Choroid plexus epithelial cell (primary cell): ENCODE results near the gene KCNJ18.
"Not testable (repeated sequence)": the region's sequence is repeated elsewhere in the genome, so short reads cannot be mapped to it uniquely, and the experiment has no call there.

Source experiments
- DNase-seq: peaks from one replicate; pipeline ENCODE4 v3.0.0-alpha.2; 2010; ENCODE audit warnings: low read depth
- H3K4me3 ChIP-seq: 2 replicates; pipeline ENCODE4 v1.5.1; 2011; ENCODE audit warnings: low read depth, mild to moderate bottlenecking, control low read depth, low read length, moderate library complexity
- TF ChIP-seq, protein P1 (sequence below): conservative IDR thresholded peaks from 2 replicates; pipeline ENCODE4 v1.5.1; 2011; ENCODE audit warnings: low read depth, mild to moderate bottlenecking, control low read depth, inconsistent platforms, low read length, moderate library complexity

The KCNJ18 gene

DNA sequence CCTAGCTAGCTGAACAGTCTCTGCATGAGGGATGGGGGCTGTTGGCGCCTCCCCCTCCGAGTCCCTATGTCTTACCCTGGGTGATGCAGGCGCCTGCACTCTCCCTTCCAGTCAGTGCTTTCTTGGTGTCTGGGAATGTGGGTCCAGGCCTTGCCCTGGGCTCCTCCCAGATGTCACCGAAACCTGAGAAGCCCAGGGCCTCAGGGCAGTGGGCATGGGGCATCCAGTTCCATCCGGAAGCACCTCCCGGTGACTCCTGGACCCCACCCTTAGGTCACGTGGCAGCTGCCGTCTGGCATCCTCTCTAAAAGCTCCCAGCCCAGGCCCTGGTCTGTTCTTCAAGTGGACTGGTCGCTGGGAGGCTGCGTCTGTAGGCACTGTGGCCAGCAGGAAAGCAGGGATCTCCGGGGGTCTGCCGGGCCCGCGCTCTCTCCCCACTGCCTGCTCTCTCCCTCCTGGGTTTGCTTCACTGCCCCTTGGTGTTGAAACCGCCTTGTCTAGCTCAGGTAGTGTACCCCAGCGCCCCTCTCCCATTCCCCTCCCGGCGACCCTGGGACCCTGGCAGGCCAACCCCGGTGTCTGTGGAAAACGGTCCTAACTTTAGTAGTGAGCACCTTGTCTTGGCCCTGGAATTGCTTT, 6.2 kb downstream of the KCNJ18 start:
- not testable (repeated sequence) for DNase-seq, H3K4me3 ChIP-seq

DNA sequence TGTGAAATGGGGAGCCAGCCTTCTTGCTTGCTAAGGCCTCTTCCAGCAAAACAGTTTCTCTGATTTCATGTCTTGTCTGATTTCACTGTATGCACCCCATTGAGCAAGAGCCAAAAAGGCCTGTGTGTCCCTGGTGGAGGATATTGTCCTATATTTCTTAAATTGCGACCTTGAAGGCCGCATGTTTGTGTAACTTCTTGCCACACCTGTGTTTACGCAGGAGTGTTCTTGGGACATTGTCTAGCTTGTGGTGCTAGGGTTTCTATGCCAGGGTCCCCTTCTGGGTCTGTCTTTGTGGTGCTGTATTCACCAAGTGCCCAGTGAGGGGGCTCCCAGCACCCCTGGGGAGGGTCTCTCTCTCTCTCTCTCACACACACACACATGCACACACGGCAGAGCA, 6.8 kb downstream of the KCNJ18 start:
- not testable (repeated sequence) for H3K4me3 ChIP-seq, DNase-seq

DNA sequence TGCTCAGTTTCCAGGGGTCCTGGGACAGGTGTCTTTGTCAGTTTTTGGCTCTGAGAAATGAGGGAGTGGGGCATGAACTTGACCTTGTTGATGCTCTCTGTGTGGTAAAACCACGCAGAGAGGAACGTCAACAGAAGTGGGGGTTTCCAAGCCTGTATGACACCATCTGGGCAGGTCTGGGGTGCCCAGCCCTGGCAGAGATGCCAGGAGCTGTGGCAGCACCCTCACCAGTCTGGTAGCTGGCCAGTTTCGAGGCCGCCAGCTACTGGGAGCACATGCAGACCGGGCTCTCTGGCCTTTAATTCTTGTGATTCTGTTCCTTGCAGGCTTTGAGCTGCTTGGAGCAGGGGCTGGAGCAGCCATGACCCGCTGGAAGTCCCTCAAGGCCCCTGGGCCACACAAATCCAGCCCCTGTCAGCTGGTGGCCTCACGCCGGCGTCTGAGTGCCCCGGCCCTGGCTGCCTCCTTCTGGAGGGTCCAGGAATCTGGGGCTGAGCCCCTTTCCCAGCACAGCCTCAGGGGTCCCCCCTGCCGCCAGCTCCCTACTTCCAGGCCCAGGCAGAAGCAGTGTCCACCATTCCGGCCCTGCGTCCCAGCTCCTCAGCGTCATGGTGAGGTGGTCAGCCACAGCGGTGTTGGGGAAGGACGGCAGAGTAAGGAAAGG, 7.4 kb downstream of the KCNJ18 start:
- not testable (repeated sequence) for DNase-seq, H3K4me3 ChIP-seq

DNA sequence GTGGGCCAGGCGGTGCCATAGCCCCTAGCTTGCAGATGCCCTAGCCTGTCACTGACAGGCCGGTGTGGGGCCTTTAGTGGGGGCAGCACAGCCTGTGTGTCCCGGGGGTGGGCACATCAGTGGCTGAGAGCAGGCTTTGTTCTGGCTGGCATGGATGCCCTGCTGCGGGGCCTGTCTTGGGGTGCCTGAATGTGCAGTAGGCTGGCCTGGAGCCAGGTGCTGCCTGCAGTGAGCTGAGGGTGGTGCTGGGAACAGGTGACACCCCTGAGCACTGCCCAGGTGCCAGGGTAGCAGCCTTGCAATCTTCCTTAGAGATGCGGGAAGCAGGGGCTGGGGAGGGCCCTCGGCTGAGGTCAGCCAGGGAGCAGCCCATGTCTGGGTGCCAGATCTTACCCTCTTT, 8.8 kb downstream of the KCNJ18 start:
- not testable (repeated sequence) for H3K4me3 ChIP-seq

DNA sequence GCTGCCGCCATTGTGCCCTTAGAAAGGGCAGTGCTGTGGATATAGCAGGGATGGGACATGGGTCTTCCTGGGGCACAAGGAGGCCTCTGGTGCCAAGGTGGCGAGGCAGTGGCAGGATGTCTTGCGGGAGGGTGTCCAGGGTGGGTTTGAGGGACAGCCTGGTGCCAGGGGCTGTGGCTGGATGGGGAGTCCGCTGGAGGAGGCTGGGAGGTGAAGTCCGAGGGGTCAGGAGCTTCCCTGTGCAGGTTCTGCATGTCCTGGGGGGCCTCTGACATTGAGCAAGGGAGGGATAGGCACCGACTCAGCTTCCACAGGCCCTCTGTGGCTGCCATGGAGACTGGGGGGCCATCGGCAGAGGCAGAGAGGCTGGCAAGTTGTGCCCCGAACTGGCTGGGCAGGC, 9.7 kb downstream of the KCNJ18 start:
- not testable (repeated sequence) for H3K4me3 ChIP-seq, DNase-seq

More for the DNA sequence above, 8.8 kb downstream of the KCNJ18 start:
- DNase-seq: not testable (repeated sequence)

DNA sequence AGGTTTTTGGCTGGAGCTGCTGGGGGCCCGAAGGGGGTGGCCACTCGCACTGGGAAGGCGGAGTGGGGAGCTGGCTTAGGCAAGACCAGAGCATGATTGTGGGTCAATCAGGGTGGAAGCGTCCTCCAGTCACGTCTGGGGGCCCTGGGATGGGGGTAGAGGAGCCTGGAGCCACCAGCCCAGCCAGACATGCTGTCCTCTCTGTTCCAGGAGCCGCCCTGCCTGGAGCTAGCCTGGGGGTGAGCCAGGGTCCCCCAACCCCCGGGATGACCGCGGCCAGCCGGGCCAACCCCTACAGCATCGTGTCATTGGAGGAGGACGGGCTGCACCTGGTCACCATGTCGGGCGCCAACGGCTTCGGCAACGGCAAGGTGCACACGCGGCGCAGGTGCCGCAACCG, 10.2 kb downstream of the KCNJ18 start:
- DNase-seq, H3K4me3 ChIP-seq: not testable (repeated sequence)

DNA sequence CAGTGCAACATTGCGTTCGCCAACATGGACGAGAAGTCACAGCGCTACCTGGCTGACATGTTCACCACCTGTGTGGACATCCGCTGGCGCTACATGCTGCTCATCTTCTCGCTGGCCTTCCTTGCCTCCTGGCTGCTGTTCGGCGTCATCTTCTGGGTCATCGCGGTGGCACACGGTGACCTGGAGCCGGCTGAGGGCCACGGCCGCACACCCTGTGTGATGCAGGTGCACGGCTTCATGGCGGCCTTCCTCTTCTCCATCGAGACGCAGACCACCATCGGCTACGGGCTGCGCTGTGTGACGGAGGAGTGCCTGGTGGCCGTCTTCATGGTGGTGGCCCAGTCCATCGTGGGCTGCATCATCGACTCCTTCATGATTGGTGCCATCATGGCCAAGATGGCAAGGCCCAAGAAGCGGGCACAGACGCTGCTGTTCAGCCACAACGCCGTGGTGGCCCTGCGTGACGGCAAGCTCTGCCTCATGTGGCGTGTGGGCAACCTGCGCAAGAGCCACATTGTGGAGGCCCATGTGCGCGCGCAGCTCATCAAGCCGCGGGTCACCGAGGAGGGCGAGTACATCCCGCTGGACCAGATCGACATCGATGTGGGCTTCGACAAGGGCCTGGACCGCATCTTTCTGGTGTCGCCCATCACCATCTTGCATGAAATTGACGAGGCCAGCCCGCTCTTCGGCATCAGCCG, 10.8 kb downstream of the KCNJ18 start:
- not testable (repeated sequence) for H3K4me3 ChIP-seq, DNase-seq

DNA sequence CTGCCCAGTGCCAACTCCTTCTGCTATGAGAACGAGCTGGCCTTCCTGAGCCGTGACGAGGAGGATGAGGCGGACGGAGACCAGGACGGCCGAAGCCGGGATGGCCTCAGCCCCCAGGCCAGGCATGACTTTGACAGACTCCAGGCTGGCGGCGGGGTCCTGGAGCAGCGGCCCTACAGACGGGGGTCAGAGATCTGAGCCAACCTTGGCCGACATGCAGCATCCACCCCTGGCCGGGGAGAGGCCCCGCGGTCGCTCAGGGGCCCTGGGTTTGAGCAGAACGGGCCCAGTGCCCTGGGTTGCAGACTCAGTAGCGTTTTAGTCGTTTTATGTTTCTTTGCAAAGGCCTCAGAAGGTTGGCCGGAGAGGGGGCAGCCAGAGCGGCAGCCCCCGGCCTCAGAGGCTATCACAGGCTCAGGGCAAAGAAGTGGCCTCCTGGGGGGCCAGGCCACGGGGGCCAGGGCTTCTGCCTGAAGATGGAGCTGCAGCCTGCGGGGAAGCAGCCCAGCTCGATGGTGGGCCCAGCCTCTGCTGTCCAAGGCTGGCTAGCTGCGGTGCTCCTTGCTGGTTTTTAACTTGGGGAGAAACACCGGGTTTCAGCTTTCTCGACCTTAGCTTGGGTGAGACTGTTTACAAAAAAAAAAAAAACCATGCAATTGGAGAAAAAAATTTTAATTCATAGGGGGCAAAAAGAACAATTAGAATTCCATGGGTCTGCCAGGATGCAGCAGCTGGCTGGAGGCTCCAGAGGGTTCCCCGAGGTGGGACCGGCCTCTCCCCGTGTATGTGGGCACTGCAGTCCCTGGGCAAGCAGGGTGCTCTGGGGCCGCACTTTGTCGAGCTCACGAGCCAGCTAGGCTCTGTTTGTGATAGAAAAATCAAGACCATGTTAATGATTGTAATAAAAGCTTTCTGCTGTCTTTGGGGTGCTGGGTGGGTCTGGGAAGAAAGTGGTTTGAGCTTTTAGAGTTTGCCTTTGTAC, 11.9 kb downstream of the KCNJ18 start:
- H3K4me3 ChIP-seq, DNase-seq: not testable (repeated sequence)

DNA sequence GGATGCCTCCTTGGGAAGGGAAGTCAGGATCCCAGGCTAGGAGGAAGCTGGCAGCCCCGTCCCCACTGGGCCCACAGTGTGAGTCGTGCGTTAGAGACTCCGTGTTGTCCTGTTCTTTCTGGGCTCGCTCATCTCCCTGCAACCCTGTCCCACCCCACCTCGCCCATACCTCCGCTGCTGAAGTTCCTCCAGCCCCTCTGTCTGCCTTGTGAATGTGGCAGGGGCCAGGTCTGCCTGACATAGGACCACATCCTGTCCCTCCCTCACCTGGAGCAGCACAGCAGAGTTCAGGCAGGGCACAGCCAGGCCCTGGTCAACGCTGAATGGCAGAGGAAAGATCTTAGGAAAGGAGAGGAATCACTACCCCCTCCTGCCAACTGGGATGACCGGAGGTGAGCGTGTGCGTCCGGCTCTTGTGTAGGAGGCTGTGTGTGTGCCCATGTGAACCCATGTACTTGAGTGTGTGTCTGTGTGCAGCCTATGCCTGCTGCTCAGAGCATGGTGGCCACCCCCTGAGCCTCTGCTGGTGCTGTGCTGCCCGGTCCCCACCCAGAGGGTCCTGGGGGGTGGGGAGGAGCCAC, 12.8 kb downstream of the KCNJ18 start:
- DNase-seq: no peak
- H3K4me3 ChIP-seq: no peak overlapping the region
- TF ChIP-seq, protein P1, sequence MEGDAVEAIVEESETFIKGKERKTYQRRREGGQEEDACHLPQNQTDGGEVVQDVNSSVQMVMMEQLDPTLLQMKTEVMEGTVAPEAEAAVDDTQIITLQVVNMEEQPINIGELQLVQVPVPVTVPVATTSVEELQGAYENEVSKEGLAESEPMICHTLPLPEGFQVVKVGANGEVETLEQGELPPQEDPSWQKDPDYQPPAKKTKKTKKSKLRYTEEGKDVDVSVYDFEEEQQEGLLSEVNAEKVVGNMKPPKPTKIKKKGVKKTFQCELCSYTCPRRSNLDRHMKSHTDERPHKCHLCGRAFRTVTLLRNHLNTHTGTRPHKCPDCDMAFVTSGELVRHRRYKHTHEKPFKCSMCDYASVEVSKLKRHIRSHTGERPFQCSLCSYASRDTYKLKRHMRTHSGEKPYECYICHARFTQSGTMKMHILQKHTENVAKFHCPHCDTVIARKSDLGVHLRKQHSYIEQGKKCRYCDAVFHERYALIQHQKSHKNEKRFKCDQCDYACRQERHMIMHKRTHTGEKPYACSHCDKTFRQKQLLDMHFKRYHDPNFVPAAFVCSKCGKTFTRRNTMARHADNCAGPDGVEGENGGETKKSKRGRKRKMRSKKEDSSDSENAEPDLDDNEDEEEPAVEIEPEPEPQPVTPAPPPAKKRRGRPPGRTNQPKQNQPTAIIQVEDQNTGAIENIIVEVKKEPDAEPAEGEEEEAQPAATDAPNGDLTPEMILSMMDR: no peak

DNA sequence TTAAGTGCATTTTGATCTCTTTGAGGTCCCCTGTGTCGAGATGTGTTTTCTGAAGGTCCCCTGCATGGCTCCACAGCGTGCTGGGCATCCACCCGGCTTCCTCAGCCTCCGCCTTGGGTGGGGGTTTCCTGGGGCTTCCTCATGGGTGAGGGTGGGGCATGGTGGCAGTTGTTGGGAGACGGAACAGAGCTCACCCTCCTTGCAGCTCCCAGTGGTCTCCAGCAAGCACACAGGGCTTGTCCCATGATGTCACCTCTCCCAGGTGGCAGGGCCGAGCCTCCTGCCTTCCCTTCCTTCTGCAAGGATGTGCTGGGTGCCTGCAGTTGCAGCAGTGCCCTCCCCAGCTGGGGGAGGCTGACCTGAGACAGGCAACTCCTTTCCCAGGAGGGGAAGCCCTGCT, 13.4 kb downstream of the KCNJ18 start:
- not testable (repeated sequence) for DNase-seq, H3K4me3 ChIP-seq

DNA sequence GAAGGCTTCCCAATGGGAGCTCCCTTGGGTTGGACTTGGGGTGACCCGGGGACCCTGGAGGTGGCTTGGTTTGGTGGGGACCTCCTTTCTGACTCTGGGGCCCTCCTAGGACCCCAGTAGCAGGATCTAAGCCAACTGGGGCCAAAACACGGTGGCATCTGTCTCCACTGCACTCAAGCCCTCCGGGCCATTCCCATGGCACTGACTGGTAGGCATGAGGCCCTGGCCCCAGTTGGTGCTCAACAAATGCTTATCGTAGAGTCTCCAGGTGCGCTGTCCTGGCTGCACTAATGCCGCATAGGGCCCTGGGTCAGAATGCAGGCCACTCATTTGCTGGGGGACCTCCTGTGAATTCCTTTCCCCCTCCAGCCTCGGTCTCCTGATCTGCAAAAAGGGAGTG, 14.2 kb downstream of the KCNJ18 start:
- DNase-seq, H3K4me3 ChIP-seq: not testable (repeated sequence)

DNA sequence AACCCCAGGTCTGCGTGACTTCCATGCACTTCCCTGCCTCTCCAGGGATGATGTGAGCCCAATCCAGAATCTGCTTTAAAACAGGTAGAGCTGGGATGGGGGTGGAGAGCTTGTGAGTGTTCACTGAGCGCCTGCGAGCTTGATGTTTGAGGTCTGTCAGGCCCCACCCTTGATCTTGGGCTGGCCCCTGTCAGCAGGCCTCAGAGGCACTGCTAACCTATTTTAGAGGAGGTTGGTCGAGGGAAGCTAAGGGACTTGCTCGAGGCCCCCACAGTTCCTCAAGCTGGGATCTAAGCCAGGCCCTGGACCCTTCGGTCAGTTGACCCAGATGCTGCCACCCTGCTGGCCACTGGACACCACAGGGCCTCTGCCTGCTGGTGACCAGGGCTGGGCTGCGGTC, 14.8 kb downstream of the KCNJ18 start:
- H3K4me3 ChIP-seq, DNase-seq: not testable (repeated sequence)

DNA sequence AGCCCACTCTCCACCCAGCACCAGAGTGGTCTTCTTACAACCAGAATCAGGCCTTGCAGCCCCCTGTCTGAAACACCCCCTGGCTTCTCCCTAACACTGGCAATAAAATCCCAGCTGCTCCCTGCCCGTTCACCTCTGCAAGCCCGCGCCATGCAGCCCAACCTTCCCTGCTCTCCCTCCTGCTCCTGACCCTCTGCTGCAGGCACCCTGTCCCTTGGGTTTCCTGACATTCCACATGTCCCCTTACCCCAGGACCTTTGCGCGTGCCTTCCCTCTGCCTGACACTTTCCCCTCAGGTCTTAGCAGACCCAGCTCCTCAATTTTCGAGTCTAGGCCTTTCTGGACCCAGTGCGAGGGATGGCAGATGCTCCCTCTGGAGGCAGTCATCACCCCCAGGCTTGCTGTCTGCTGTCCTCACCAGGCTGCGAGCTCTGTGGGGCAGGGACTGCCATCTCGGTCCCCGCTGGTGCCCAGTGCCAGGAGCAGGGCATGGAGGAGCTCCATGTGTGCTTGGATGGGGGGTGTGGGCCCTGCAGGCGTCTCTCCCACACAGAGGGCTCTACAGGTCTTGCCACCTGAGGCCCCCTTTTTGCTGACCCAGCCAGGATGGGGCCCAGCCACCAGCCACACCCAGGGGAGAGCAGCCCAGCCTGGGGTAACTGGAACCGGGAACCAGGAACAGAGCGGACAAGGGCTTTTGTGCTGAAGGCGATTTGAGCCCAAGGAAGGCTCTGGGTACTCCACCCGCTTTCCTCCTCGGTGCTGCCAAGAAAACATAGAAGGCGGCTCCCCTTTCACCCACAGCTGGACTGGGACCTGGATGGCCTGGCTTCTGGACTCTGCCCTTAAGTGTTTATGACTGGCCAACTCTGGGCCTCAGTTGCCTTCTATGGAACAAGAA, 15.6 kb downstream of the KCNJ18 start:
- not testable (repeated sequence) for H3K4me3 ChIP-seq, DNase-seq

DNA sequence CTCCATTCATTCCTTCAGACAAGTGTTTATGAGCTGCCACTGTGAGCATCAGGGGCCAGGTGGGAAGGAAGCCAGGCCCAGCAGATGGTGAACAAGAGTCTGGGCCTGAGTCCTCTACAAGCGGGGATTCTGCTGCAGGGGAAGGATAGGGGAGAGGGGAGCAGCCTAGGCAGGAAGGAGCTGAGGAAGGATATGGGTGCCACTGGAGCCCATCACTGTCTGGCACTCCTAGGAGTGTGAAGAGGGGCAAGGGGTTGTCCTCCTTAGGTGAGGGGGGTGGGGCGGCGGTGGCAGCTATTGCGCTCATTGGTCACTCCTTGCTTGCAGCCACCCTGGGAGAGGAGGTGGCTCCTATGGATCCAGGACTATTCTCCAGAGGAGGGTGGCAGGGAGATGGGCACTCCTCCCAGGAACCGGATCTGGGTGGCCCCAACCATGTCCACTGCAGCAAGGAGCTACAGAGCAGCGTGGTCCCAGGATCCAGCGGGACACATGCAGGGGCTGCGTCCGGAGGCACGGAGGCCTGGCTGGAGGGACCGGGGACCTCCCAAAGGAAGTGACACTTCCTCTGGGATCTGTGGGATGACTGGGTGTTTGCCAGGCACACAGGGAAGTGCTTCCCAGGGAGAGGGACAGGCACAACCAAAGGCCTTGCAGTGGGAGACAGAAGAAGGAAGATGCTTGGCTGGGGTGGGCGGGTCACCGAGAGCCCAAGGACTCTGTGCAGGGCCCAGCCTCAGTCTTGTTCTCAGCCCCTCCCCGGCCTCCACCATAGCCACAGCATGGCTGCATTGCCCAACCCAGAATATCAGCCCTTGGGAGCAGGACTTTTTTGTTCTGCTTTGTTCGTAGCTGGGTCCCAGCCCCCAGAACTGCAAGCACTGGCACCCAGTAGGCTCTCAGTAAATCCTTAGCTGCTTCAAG, 16.6 kb downstream of the KCNJ18 start:
- DNase-seq: not testable (repeated sequence)

DNA sequence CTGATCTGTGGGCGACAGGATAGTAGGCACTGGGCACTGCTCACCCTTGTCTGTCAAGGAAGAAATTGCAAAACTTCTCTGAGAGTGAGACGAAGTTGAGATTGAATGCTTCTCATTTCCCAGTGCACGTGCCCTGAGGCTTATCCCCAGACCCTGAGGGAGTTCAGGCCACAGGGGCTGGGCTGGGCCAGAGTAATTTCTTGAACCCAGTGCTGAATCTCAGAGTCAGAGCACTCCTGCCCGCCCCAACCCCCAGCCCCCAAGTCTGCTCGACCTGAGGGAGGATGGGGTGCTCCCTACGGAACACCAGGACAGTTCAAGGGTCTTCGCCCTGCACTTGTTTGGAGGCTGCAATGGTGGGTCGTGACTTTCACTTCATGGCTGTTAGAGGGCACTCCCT, 17.7 kb downstream of the KCNJ18 start:
- not testable (repeated sequence) for H3K4me3 ChIP-seq

More for the DNA sequence above, 16.6 kb downstream of the KCNJ18 start:
- H3K4me3 ChIP-seq: not testable (repeated sequence)

More for the DNA sequence above, 17.7 kb downstream of the KCNJ18 start:
- DNase-seq: not testable (repeated sequence)
